IgD-negative memory B cell (primary cell): ENCODE results near the gene CPSF7. TPM values are rescaled to one million over a fixed set of nuclear protein-coding genes. Genes with fewer than 3 reads are reported as not detected.
A peak's percentile ranks its signal among the peaks of the same experiment; 100 is the strongest.
"Not testable (repeated sequence)": the region's sequence is repeated elsewhere in the genome, so short reads cannot be mapped to it uniquely, and the experiment has no call there.

Experiments
- H3K27ac Mint-ChIP-seq, 3 donors: one replicate each; pipeline ENCODE4 v1.8.0; 2020 to 2022; ENCODE audit warnings: mild to moderate bottlenecking in 3 of 3, mixed read lengths in 3 of 3, moderate library complexity in 1 of 3
- H3K27me3 Mint-ChIP-seq: one replicate; pipeline ENCODE4 v1.8.0; 2021; ENCODE audit warnings: mixed read lengths
- H3K36me3 Mint-ChIP-seq: one replicate; pipeline ENCODE4 v1.8.0; 2020; ENCODE audit warnings: mild to moderate bottlenecking, mixed read lengths
- H3K4me1 Mint-ChIP-seq, 3 donors: one replicate each; pipeline ENCODE4 v1.8.0; 2020 to 2022; ENCODE audit warnings: mixed read lengths in 3 of 3, mild to moderate bottlenecking in 1 of 3
- H3K4me3 Mint-ChIP-seq, 4 donors: one replicate each; pipeline ENCODE4 v1.8.0; 2020 to 2022; ENCODE audit warnings: mild to moderate bottlenecking in 4 of 4, mixed read lengths in 4 of 4, moderate library complexity in 3 of 4
- H3K9me3 Mint-ChIP-seq, 3 donors: one replicate each; pipeline ENCODE4 v1.8.0; 2020 to 2021; ENCODE audit warnings: mixed read lengths in 3 of 3, mild to moderate bottlenecking in 1 of 3
- polyA plus RNA-seq: library from polyadenylated mRNA; unstranded; fragments of 300-500 nt; fragmentation: Illumina TruSeq; gene quantifications from one replicate; pipeline ENCODE4 v1.2.3, GENCODE V29; 2021

The CPSF7 gene
- polyA plus RNA-seq, 1 donor from 2014 or later = 26.9 TPM

DNA sequence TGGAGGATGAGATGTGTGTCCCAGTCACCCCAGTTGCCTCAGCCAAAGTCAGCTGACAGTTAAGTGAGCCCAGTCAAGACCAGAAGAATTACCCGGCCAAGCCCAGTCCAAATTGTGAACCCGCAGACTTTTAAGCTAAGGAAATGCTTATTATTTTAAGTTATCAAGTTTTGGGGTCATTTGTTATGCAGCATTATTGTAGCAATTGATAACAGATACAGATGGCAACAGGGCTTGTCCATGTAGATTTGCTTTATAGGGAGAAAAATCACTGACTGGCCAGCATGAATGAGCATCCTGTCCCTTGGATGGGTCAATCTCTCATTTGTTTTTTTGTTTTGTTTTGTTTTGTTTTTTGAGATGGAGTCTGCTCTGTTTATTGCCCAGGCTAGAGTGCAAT is 23.1 kb upstream of the CPSF7 start:
- Mint-ChIP-seq H3K4me3 (no peak overlapping the region), H3K27ac (no peak overlapping the region), H3K36me3 (peaks cover 15% of the 10 kb centered on the region)

GRCh38 chr11:61448552-61448927 is 18.8 kb upstream of the CPSF7 start:
- Mint-ChIP-seq H3K27me3 (no peaks in the 10 kb centered on the region), H3K27ac (no peak overlapping the region), H3K4me1 (peaks cover 4 to 6% (median 4%) of the 10 kb centered on the region in 3 donors), H3K36me3 (peaks cover 8% of the 10 kb centered on the region), H3K4me3 (no peak overlapping the region), H3K9me3 (no peaks in the 10 kb centered on the region)

More for the DNA sequence above, 23.1 kb upstream of the CPSF7 start:
- peaks cover 0 to 8% (median 0%) of the 10 kb centered on the region in 3 donors for H3K4me1 Mint-ChIP-seq
- H3K27me3 Mint-ChIP-seq = no peaks in the 10 kb centered on the region
- no peaks in the 10 kb centered on the region for H3K9me3 Mint-ChIP-seq

GRCh38 chr11:61447601-61448551 is 18.1 kb upstream of the CPSF7 start:
- Mint-ChIP-seq H3K9me3 (no peaks in the 10 kb centered on the region), H3K4me3 (no peak overlapping the region), H3K27ac (no peak overlapping the region), H3K4me1 (peaks cover 4 to 10% (median 8%) of the 10 kb centered on the region in 3 donors), H3K27me3 (no peaks in the 10 kb centered on the region), H3K36me3 (peaks cover 8% of the 10 kb centered on the region)

- peaks cover 4 to 10% (median 8%) of the 10 kb centered on the region in 3 donors for H3K4me1 Mint-ChIP-seq
- H3K4me3 Mint-ChIP-seq = no peak overlapping the region
- H3K27ac Mint-ChIP-seq = peak overlapping the region in 1 of 3 donors; percentile 67
- H3K36me3 Mint-ChIP-seq = peaks cover 4% of the 10 kb centered on the region
- H3K27me3 Mint-ChIP-seq = no peaks in the 10 kb centered on the region
- no peaks in the 10 kb centered on the region for H3K9me3 Mint-ChIP-seq
Observed at GRCh38 chr11:61446211-61446651, 16.5 kb upstream of the CPSF7 start.

- Mint-ChIP-seq H3K36me3 (peaks cover 4% of the 10 kb centered on the region), H3K27ac (peak overlapping the region in 1 of 3 donors; percentile 67), H3K4me3 (no peak overlapping the region), H3K27me3 (no peaks in the 10 kb centered on the region), H3K9me3 (no peaks in the 10 kb centered on the region), H3K4me1 (peaks cover 4 to 10% (median 8%) of the 10 kb centered on the region in 3 donors)
Observed at GRCh38 chr11:61445516-61445915, 15.7 kb upstream of the CPSF7 start.

DNA sequence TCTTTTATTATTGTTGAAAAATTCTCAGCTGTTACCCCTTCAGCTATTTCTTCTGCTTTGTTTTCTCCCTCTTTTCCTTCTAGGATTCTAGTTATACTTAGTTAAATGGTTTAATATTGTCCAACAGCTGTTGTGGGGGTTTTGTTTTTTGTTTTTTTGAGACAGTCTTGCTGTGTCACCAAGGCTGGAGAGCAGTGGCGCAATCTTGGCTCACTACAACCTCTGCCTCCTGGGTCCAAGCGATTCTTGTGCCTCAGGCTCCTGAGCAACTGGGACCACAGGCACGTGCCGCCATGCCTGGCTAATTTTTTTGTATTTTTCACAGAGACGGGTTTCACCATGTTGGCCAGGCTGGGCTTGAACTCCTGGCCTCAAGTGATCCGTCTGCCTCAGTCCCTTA is 12.8 kb upstream of the CPSF7 start:
- no peaks in the 10 kb centered on the region for H3K27me3 Mint-ChIP-seq
- H3K27ac Mint-ChIP-seq = no peak overlapping the region
- H3K4me1 Mint-ChIP-seq = peaks cover 4 to 19% (median 8%) of the 10 kb centered on the region in 3 donors
- H3K36me3 Mint-ChIP-seq = peaks cover 5% of the 10 kb centered on the region
- no peak overlapping the region for H3K4me3 Mint-ChIP-seq
- H3K9me3 Mint-ChIP-seq = no peaks in the 10 kb centered on the region

DNA sequence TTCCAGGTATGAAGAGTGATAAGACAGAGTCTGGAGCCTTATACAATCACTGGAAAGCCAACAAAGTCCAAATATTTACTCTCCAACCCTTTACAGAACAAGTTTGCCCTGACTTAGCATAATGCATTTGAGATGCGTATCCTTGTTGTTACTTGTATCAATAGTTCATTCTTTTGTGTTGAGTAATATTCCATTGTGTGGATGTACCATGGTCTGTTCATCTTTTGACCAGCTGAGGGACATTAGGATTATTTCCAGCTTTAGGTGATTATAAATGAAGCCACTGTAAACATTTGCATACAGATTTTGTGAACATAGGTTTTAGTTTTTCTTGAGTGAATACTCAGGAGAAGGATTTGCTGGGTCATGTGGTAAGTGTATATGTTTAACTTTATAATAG is 9.8 kb upstream of the CPSF7 start:
- H3K36me3 Mint-ChIP-seq = peaks cover 5% of the 10 kb centered on the region
- peaks cover 8 to 22% (median 15%) of the 10 kb centered on the region in 3 donors for H3K4me1 Mint-ChIP-seq
- H3K4me3 Mint-ChIP-seq = no peak overlapping the region
- peak overlapping the region in 1 of 3 donors; percentile 59 for H3K27ac Mint-ChIP-seq
- H3K9me3 Mint-ChIP-seq = no peaks in the 10 kb centered on the region
- H3K27me3 Mint-ChIP-seq = no peaks in the 10 kb centered on the region

GRCh38 chr11:61437496-61437895 is 7.7 kb upstream of the CPSF7 start:
- no peaks in the 10 kb centered on the region for H3K27me3 Mint-ChIP-seq
- H3K4me3 Mint-ChIP-seq = no peak overlapping the region
- no peaks in the 10 kb centered on the region for H3K9me3 Mint-ChIP-seq
- H3K27ac Mint-ChIP-seq = no peak overlapping the region
- peaks cover 6% of the 10 kb centered on the region for H3K36me3 Mint-ChIP-seq
- H3K4me1 Mint-ChIP-seq = peaks cover 12 to 27% (median 19%) of the 10 kb centered on the region in 3 donors

GRCh38 chr11:61430839-61431238 is 1.1 kb upstream of the CPSF7 start:
- peak overlapping the region; percentile 98 to 100 (median 98) for H3K4me3 Mint-ChIP-seq
- H3K36me3 Mint-ChIP-seq = peaks cover 11% of the 10 kb centered on the region
- H3K9me3 Mint-ChIP-seq, H3K27me3 Mint-ChIP-seq: not testable (repeated sequence)
- peaks cover 27 to 49% (median 39%) of the 10 kb centered on the region in 3 donors for H3K4me1 Mint-ChIP-seq
- peak overlapping the region; percentile 98 to 99 (median 98) for H3K27ac Mint-ChIP-seq

DNA sequence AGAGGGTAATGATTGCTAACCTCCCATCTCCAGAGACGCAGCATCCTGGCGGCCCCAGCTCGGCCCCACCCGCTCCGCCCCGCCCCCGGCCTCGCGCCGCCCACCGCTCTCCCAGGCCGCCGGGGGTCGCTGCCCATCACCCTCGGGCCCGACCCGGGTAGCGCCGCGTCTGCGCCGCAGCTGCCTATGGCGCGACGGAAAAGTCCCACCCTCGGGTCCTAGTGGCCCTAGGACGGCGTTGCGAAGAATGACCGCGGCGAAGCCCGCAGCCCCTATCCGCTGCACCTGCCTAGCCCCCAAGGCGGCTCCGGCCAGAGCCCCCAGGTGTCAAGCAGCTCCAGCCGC is 457 bp downstream of the CPSF7 start:
- no peaks in the 10 kb centered on the region for H3K9me3 Mint-ChIP-seq
- H3K27ac Mint-ChIP-seq = peak overlapping the region; percentile 98 to 99 (median 98)
- H3K4me3 Mint-ChIP-seq = peak overlapping the region; percentile 98 to 100 (median 98)
- no peaks in the 10 kb centered on the region for H3K27me3 Mint-ChIP-seq
- peaks cover 11% of the 10 kb centered on the region for H3K36me3 Mint-ChIP-seq
- H3K4me1 Mint-ChIP-seq = peaks cover 30 to 49% (median 37%) of the 10 kb centered on the region in 3 donors

DNA sequence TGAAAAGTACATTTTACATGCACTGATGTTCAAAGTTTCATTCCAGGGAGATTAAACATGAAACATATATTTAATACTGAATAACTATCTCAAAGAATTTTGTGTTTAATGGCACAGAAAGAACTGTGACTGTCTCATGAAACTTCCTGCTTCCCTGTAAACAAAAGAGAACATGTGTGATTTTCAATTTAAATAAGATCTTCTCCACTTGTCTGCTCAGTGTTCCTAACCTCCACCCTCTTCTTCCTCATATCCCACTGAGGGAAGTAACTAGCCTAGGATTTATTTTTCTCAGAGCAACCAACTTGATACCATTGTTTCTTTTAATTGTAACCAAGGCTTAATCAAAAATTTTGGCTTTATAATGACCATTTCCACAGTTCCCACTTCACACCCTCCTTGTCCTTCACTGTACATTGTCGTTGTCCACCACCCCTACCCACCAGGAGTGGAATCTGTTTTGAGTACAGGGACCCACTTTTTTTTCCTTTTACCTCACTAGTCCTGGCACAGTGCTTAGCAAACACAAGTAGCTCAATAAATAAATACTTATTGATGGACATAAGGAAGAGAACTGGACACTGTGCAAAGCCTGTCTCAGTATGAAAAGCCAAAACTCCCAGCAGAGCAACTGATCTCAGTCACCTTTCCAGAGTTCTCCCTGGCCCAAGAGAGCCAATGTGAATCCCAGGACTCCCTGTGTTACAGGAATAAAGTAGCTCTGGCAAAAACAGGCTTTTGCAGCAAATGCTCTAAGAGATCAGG is 4.2 kb downstream of the CPSF7 start:
- Mint-ChIP-seq H3K4me3 (peak overlapping the region in 1 of 4 donors; percentile 52), H3K36me3 (peaks cover 9% of the 10 kb centered on the region), H3K4me1 (peaks cover 12 to 40% (median 33%) of the 10 kb centered on the region in 3 donors), H3K27ac (peak overlapping the region in 2 of 3 donors; percentile 21 to 50), H3K9me3 (no peaks in the 10 kb centered on the region), H3K27me3 (no peaks in the 10 kb centered on the region)

DNA sequence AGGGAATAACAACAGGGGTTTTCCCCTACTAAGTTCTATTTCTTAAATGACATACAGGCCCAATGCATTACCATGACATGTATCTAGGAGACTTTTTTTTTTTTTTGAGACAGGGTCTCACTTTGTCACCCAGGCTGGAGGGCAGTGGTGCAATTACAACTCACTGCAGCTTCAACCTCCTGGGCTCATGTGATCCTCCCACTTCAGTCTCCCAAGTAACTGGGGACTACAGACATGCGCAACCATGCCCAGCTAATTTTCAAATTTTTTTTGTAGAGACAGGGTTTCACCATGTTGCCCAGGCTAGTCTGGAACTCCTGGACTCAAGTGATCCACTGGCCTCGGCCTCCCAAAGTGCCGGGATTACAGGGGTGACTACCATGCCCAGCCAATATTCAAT is 7.5 kb downstream of the CPSF7 start:
- Mint-ChIP-seq H3K4me3 (no peak overlapping the region), H3K36me3 (peaks cover 1% of the 10 kb centered on the region), H3K9me3 (no peaks in the 10 kb centered on the region), H3K27me3 (no peaks in the 10 kb centered on the region), H3K27ac (no peak overlapping the region), H3K4me1 (peaks cover 6 to 25% (median 17%) of the 10 kb centered on the region in 3 donors)

DNA sequence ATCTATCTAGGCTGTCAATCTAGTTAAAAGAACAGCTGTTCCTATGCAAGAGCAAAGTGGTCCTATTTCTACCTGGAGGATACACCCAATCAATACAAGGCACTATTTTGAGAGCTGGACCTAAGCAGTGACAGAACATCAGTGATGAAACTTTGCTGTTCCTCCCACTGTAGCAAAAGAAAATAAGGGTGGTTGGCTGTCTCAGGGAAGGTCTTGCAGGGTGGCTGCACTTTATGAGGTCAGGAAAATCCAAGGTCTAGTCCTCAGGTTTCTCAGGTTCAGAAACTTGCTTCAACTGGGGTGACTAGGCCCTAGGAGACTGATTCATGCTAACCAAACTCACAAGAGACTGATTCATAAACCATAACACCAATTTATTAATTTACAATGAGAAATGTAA is 11.6 kb downstream of the CPSF7 start:
- Mint-ChIP-seq H3K9me3 (no peaks in the 10 kb centered on the region), H3K4me1 (peaks cover 1 to 12% (median 4%) of the 10 kb centered on the region in 3 donors), H3K4me3 (no peak overlapping the region), H3K36me3 (peaks cover 1% of the 10 kb centered on the region), H3K27ac (no peak overlapping the region), H3K27me3 (no peaks in the 10 kb centered on the region)

DNA sequence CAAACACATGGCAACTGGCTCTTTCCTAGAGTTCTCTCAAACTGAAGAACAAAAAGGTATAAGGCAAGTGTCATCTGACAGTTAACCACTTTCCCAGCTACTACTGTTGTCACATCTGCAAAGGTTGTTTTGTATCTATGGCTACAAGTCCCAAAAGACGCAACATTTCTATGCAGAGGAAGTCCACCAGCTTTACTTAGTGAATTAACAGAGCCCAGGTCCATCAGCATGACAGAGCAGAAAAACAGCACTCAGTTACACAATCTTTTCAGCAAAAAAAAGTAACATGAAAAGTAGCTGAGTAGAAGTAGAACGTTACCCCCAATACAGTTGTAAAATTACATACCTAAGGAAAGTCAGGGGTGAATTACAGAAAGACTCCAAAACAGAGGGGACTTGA is 12.1 kb downstream of the CPSF7 start:
- Mint-ChIP-seq H3K36me3 (peaks cover 1% of the 10 kb centered on the region), H3K4me1 (peaks cover 1 to 12% (median 4%) of the 10 kb centered on the region in 3 donors), H3K4me3 (no peak overlapping the region), H3K27me3 (no peaks in the 10 kb centered on the region), H3K9me3 (no peaks in the 10 kb centered on the region), H3K27ac (no peak overlapping the region)

DNA sequence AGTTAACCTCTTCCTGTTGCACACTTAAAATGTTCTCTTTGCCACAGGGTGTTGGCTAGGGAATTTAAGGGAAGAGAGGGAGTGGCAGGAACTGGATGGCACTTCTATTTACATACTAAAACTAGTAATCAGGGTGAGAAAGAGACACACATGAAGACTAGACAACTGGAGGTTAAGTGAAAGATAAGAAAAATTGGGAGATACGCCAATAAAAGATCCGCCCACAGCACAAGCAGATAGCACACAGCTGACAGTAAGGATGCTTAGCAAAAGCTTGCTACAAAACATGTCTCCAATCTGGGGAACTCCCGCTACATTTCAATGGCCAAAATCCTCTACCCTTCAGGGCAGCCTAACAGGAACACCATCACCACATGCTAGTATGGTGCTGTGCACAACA is 12.8 kb downstream of the CPSF7 start:
- H3K36me3 Mint-ChIP-seq = peaks cover 1% of the 10 kb centered on the region
- no peaks in the 10 kb centered on the region for H3K27me3 Mint-ChIP-seq
- H3K9me3 Mint-ChIP-seq = no peaks in the 10 kb centered on the region
- H3K4me1 Mint-ChIP-seq = peaks cover 0 to 10% (median 4%) of the 10 kb centered on the region in 3 donors
- H3K27ac Mint-ChIP-seq = peak overlapping the region in 1 of 3 donors; percentile 81
- no peak overlapping the region for H3K4me3 Mint-ChIP-seq
